Measurements from ENCODE around the gene SLC30A4. TPM values are rescaled to one million over a fixed set of nuclear protein-coding genes. Genes with fewer than 3 reads are reported as not detected.

SLC30A4 gene
- total RNA-seq, 6 experiments from 2014 or later: 7.0 to 10.2 (median 8.5) TPM

DNA sequence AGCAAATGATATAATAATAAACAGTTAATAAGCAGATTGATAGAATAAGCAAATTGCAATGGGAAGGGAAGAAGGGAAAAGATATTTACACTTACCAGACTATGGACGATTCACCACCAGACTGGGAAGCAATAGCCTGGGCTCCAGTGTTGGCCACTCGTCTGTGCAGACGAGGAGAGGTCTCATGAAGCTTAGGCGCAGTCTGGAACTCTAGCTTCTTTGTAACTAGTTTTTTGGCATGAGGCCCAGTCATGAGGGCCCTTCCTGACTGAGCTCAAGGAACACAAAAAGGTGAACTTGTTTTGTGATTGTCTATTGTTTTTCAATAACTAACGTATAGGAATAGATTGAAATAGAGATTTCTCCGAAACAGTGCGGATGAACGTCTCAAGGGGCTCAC lies 80.9 kb downstream of the SLC30A4 start:
- H3K4me1 Mint-ChIP-seq (ENCODE audit: low read depth): peaks cover 34% of the 10 kb centered on the region
- H3K4me3 Mint-ChIP-seq: no peak overlapping the region
- no peak for DNase-seq
- no peak overlapping the region for H3K27ac Mint-ChIP-seq
- no peaks in the 10 kb centered on the region for H3K36me3 Mint-ChIP-seq (ENCODE audit: low read depth)
- H3K27me3 Mint-ChIP-seq (ENCODE audit: insufficient read depth): no peaks in the 10 kb centered on the region
- TF ChIP-seq CTCF (IDR thresholded peaks at IDR 0.05): no peak
- H3K9me3 Mint-ChIP-seq: no peaks in the 10 kb centered on the region

DNA sequence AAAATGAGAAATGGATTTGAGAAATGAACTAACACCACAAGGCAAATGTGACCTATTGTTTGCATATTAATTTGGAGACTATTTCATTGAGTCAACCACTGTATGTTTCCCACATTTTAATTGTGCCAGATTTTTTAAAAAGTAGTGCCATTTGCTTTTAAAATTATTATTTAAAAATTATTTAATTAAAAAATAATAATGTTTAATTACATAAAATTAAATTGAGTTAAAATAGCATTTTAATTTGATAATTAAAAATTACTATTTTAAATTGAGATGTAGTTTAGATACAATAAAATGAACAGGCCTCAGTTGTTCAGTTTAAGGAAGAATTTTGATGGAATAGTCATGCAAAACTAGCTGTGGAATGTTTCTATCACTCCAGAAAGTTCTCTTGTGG lies 81.5 kb downstream of the SLC30A4 start:
- no peak for DNase-seq
- no peak overlapping the region for H3K4me3 Mint-ChIP-seq
- H3K4me1 Mint-ChIP-seq (ENCODE audit: low read depth): peaks cover 34% of the 10 kb centered on the region
- H3K9me3 Mint-ChIP-seq: no peaks in the 10 kb centered on the region
- H3K36me3 Mint-ChIP-seq (ENCODE audit: low read depth): no peaks in the 10 kb centered on the region
- TF ChIP-seq CTCF (IDR thresholded peaks at IDR 0.05): no peak
- no peaks in the 10 kb centered on the region for H3K27me3 Mint-ChIP-seq (ENCODE audit: insufficient read depth)
- no peak overlapping the region for H3K27ac Mint-ChIP-seq

DNA sequence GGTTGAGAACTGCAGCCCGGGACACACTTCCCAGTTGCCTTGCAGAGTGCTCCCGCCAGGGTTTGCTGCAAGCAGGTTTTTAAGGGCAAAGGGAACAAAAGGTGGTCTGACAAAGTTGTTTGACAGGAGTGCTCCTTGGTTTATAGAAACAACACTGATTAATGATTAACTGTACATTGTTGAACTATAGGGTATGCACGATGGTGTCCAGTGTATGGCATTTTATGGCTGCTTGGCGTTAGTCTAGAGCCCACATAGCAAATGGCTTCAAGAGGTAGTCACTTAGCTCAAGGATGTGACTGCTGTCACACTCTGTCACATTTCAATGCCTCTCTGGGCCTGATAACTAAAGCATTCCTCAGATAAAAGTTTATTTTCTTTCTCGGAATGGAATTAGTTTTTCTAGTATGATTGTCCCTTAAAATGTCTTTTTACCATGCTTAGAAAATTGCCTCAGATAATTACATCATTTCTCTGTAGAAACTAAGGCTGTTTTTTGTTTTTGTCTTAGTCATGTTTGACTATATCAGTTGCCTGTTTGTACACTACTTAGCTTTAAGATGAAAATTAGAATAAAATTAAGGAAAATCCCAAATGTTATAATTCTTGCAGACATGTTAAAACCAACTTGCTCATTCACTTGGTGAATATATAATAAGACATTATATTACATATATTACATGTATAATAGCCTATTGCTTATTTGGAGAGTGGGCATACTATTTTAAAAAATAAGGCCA lies 82.9 kb downstream of the SLC30A4 start:
- Mint-ChIP-seq H3K36me3 (ENCODE audit: low read depth) (no peaks in the 10 kb centered on the region), H3K4me3 (no peak overlapping the region), H3K27ac (no peak overlapping the region), H3K27me3 (ENCODE audit: insufficient read depth) (no peaks in the 10 kb centered on the region), H3K4me1 (ENCODE audit: low read depth) (peaks cover 20% of the 10 kb centered on the region), H3K9me3 (no peaks in the 10 kb centered on the region)
- TF ChIP-seq CTCF (IDR thresholded peaks at IDR 0.05): no peak
- no peak for DNase-seq

DNA sequence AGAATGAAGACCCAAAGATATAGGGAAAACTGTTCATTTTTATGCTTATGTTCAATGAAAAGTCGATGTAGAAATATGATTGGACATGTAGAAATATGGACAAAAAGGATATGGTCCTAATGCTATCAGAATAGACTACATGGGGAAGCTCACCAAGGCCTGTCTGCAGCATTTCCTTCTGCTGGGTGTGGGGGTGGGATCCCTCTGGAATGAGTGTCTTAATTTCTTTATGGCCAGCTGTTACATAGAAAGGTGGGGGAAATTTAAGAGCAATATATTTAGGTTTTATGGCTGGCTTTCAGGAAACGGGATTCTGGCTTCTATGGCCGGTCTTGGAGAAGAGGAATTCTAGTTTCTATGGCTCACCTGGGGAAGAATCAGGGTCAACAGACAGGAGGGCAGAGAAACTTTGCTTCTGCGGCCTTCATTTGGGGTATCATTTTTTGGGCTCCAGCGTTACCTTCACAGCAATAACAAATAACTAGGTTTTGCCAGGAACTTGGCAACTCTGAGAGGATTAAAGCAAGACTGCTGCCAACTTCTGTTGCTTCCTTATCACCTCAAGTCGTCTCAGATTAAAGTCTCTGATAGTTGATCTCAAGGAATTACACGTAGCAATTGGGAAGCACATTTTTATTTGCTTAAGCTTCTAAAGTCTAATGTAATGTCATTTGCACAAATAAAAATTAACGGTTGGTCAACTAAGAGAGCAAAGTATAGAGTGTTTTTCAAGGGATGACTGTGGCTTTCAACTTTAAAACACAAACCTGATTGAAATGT lies 87.2 kb downstream of the SLC30A4 start:
- no peak overlapping the region for H3K27ac Mint-ChIP-seq
- no peak for DNase-seq
- no peaks in the 10 kb centered on the region for H3K36me3 Mint-ChIP-seq (ENCODE audit: low read depth)
- H3K4me1 Mint-ChIP-seq (ENCODE audit: low read depth): no peaks in the 10 kb centered on the region
- no peaks in the 10 kb centered on the region; the same call in none of the 2 replicates for H3K27me3 Mint-ChIP-seq (ENCODE audit: insufficient read depth)
- H3K9me3 Mint-ChIP-seq: no peaks in the 10 kb centered on the region
- H3K4me3 Mint-ChIP-seq: no peak overlapping the region
- no peak for TF ChIP-seq CTCF (IDR thresholded peaks at IDR 0.05)

DNA sequence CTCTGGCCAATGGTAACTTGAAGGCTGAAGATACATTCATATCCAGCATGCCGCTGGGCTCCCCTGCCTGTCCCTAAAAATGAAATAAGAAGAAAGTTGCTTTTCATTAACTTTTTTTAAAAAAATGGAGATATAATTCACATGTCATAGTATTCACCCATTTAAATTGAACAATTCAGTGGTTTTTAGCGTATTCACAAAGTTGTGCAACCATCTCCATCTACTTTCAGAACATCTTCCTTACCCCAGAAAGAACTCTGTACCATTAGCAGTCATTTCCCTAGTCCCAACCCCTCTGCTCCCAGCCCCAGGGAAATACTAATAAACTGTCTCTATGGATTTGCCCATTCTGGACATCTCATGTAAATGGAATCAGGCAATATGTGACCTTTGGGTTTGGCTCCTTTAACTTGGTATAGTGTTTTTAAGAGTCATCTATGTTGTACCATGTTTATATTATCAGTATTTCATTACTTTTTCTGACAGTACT lies 88.4 kb downstream of the SLC30A4 start:
- no peak for TF ChIP-seq CTCF (IDR thresholded peaks at IDR 0.05)
- H3K4me3 Mint-ChIP-seq: no peak overlapping the region
- DNase-seq: no peak
- no peaks in the 10 kb centered on the region for H3K36me3 Mint-ChIP-seq (ENCODE audit: low read depth)
- no peaks in the 10 kb centered on the region for H3K4me1 Mint-ChIP-seq (ENCODE audit: low read depth)
- H3K27me3 Mint-ChIP-seq (ENCODE audit: insufficient read depth): no peaks in the 10 kb centered on the region; the same call in none of the 2 replicates
- H3K9me3 Mint-ChIP-seq: no peaks in the 10 kb centered on the region
- H3K27ac Mint-ChIP-seq: no peak overlapping the region
